Measurements from ENCODE around the gene CCDC88A.
"Not testable (repeated sequence)": the region's sequence is repeated elsewhere in the genome, so short reads cannot be mapped to it uniquely, and the experiment has no call there.

CCDC88A gene

GRCh38 chr2:55419679-55420438, at the start of gene CCDC88A:
TSS of gene CCDC88A (minus strand) at chr2:55419856. CDS start at chr2:55419079, 777 bp downstream.
- peak; percentile 92 for DNase-seq

DNA sequence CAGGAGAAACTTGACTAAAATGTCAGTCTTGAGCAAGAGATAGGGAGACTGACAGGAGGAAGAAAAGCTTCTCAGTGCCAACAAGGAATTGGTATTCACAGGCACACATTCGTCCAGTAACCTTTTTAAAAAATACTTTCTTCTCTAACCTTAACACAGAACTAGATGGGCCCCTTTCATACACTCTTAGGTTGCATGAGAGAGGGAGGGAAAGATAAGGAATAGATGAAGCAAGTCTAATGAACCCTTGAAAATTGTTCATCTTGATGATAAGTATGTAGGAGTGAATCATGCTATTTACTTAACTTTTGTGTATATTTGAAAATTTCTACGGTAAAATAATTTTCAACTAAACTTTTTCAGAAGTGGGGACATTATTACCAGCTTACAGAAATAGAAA, 42.0 kb upstream of the CCDC88A start:
- no peak for DNase-seq

DNA sequence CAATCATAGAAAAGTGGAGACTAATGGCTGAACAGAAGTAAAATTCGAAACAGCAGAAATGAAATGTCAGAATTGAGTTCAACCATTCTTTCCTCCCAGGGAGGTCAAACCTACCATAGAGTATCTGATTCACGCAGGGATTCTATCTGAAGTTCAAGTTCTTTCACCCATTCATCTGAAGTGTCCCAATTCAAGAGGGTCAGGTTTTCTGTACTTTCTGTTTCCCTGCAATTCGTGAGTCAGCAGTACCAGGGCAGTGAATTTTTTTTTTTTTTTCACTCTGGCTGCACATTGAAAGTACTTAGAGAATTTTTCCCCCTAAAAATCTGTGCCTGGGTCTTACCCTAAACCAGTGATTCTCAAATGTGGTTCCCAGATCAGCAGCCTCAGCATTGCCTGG, 40.9 kb upstream of the CCDC88A start:
- DNase-seq: no peak

GRCh38 chr2:55459714-55460274, 40.1 kb upstream of the CCDC88A start:
- no peak for DNase-seq

DNA sequence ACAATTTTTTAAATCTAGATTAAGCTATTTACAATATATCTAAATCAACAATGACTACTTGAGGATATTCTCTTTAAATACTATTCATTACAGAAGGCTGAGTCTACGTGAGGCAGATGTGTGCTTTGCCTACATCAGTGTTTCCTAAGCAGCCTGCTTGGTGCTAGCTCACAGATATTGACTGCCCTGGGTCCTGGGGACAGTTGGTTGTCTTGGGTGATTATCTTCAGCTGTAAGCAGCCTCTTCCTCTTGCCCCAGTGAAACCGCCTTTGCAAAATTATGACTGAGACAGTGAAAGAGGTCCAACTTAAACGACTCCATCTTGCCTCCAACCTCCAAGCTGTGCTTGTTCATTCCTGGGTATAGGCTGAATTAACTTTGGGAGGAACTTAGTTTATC, 39.6 kb upstream of the CCDC88A start:
- DNase-seq: no peak

GRCh38 chr2:55454121-55454520, 34.5 kb upstream of the CCDC88A start:
- DNase-seq: no peak

DNA sequence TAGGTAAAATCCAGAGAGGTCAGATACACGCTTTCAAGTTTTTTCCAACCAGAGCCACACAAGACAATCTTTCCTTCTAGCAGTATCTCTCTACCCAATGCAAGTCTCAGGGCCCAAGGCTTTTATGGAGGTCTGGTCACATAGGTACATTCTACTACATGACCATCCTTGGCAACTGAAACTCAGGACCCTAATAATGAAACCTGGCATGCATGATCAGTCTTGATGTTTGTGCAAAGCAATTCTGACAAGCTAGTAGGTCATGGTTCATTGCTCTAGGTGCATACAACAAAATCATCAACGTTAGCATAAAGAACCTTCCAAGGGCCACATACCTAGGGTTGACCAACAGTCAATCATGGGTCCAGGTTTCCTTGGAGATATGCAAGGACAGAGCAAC, 33.2 kb upstream of the CCDC88A start:
- DNase-seq: no peak

- no peak for DNase-seq
Observed at GRCh38 chr2:55451699-55452098, 32.0 kb upstream of the CCDC88A start.

DNA sequence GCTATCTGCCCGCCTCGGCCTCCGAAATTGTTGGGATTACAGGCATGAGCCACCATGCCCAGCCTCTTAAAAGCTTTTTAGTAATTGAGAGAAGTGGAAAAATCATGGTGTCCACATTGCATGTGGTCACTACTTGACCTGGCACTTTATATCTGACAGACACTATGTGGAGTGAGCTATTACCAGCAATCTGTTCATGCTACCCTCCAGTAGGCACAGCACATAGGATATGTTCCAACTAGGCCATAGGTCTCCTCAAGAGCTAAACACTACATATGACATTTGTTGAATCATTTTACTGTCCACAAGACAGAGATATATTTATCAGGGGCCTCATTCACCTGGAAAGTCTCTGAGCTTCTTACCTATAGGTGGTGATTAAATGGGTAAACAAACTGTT, 30.4 kb upstream of the CCDC88A start:
- DNase-seq: not testable (repeated sequence)

DNA sequence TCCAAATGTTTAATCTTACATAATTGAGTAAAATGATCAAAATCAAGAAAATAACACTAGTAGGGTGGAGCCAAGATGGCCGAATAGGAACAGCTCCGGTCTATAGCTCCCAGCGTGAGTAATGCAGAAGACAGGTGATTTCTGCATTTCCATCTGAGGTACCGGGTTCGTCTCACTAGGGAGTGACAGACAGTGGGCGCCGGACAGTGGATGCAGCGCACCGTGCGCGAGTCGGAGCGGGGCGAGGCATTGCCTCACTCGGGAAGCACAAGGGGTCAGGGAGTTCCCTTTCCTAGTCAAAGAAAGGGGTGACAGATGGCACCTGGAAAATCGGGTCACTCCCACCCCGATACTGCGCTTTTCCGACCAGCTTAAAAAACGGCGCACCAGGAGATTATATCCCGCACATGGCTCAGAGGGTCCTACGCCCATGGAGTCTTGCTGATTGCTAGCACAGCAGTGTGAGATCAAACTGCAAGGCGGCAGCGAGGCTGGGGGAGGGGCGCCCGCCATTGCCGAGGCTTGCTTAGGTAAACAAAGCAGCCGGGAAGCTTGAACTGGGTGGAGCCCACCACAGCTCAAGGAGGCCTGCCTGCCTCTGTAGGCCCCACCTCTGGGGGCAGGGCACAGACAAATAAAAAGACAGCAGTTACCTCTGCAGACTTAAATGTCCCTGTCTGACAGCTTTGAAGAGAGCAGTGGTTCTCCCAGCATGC, 22.5 kb upstream of the CCDC88A start:
- DNase-seq: not testable (repeated sequence)

DNA sequence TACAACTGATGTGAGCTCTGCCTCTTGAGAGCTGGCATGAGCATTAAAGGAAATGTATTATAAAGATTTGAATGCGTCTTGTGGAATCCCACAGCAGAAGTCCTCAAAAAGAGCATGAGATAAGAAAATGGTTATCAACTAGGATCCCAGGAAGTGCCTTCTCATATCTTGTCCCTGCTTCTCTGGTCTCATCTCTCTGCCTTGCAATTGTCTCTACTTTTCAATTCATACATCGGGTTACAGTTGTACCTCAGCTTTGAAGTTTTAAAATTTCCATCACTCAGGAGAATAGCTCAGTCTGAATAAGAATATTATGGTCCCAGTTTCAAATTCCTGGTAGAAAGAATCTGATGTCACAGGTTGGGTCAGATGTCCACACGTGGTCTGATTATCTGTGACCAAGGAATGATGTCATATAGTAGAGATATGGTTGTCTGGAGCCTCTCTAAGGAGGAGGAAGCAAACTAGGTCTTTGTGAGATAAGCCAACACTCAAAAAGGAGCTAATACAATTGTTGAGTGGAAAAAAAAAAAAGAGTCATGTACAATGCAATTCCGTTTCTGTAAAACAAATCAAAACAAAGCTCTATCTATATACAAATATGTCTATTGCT, 21.7 kb upstream of the CCDC88A start:
- no peak for DNase-seq

- no peak for DNase-seq
Observed at GRCh38 chr2:55439101-55439397, 19.4 kb upstream of the CCDC88A start.

- no peak for DNase-seq
Observed at GRCh38 chr2:55438391-55439100, 18.9 kb upstream of the CCDC88A start.

- DNase-seq: no peak
Observed at GRCh38 chr2:55437515-55438390, 18.1 kb upstream of the CCDC88A start.

- DNase-seq: peak; percentile 41
Observed at GRCh38 chr2:55431982-55432627, 12.4 kb upstream of the CCDC88A start.

DNA sequence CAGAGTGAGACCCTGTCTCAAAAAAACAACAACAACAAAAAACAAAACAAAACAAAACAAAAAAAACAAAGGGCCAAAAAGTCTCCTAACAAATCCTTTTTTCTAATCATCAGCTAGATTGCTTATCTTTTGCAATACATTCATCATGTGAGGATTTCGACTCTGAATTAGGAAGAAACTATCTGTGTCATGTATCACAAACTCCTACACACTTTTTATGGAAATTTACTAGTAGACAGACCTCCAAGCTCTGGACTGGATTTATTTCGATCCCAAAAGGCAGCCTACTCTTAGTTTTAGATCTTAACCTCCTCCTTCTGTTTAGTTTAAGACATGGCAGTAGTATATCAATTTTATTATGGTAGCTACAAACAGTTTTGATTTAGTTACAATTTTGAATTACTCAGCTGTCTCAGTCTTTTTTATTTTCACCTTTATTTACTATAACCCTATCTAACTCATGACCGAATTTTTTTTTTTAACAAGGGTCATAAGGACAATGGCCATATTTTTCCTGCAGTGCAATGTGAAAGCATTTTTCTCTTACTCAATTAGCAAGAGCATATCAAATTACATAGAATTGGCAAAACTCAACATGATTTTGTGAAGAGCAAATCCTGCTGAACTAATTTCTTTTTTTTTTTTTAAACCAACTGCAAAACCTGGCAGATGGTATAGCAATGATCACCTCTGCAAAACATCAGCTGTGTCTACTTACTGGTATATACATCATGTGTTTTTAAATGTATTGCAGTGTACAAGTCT, 10.7 kb upstream of the CCDC88A start:
- no peak for DNase-seq

DNA sequence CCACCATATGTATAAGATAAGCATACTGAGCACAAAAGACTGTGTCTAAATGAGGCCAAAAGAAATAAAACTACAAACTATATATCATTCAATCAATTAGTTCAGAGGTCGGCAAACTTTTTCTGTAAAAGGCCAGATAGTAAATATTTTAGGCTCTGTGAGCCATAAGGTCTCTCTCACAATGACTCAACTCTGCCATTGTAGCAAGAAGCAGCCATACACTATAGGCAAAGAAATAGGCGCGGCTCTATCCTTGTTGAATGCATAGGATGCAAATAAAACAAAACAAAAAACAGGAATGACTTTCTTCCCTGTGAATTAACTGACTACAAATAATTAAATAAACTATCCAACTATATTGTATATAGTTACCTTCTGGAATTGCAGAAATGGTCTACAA, 8.6 kb upstream of the CCDC88A start:
- no peak for DNase-seq

- DNase-seq: no peak
Observed at GRCh38 chr2:55425431-55425831, 5.8 kb upstream of the CCDC88A start.

DNA sequence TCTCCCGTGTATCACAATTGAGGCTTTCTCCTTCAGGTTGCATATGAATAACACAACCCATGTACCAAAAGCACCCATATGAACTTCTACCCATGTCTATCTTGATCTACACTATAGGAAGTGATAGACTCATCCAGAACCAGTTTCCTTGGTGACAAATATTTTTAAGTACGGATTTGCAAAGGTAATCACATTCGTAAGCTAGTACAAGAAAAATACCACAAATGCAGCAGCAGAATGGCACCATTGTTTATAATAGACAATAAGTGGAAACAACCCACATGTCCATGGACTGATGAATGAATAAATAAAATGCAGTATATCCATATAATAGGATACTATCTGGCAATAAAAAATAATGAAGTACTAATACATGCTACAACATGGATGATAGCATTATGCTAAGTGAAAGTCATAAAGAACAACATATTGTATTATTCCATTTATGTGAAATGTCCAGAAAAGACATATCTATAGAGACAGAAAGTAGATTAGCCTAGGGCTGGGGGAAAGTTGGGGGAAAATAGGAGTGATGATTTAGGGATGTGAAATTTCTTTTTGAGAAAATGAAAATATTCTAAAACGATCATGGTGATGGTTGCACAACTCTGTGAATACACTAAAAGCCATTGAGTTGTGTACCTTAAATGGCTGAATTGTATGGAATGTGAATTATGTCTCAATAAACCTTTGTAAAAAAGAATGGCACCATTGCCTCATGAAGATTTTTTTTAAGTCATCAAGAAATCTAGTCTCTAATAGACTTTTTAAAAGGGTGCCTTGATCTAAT, 3.4 kb upstream of the CCDC88A start:
- no peak for DNase-seq

DNA sequence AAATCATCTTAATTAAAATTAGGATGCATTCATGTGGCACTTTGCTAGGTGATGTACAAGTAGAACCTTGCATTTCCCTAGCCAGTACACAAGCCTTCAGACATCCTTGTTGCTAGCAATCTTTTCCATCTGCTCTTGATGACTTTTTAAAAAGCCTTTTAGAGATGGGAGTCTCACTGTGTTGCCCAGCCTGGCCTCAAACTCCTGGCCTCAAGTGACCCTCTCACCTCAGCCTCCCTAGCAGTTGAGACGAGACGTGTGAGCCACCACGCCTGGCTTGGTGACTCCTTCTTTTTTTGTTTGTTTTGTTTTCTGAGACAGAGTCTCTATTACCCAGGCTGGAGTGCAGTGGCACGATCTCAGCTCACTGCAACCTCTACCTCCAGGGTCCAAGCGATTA, 1.7 kb upstream of the CCDC88A start:
- no peak for DNase-seq
